GM12878 (cell line): ENCODE data around the gene ALMS1.

ENCODE experiments used
- CREM ChIP-seq: IDR thresholded peaks from 2 replicates; pipeline ENCODE4 v1.6.1; 2014; ENCODE audit warnings: antibody characterized with exemption, low read depth
- EZH2 ChIP-seq: IDR thresholded peaks from 2 replicates; pipeline ENCODE4 v1.6.1; 2012; ENCODE audit warnings: low read depth, mild to moderate bottlenecking, control low read depth, inconsistent platforms, low read length, borderline replicate concordance; ENCODE audit not compliant: control insufficient read depth
- MEF2A ChIP-seq: IDR thresholded peaks from 2 replicates; pipeline ENCODE4 v1.6.1; 2011; ENCODE audit warnings: low read depth, mild to moderate bottlenecking, low read length, moderate library complexity; ENCODE audit not compliant: insufficient read depth
- PAX8 ChIP-seq: fragments of 450-650 bp; IDR thresholded peaks from 2 replicates; pipeline ENCODE4 v1.6.1; 2017; ENCODE audit warnings: mild to moderate bottlenecking, moderate library complexity
- POLR2A ChIP-seq: IDR thresholded peaks from 2 replicates; pipeline ENCODE4 v1.6.1; 2011; ENCODE audit warnings: low read depth, mild to moderate bottlenecking, low read length
- RAD21 ChIP-seq: IDR thresholded peaks from 2 replicates; pipeline ENCODE4 v1.6.1; 2011; ENCODE audit warnings: mild to moderate bottlenecking, low read depth, low read length, moderate library complexity; ENCODE audit not compliant: insufficient read depth
- SMC3 ChIP-seq: IDR thresholded peaks from 2 replicates; pipeline ENCODE4 v1.6.1; 2011; ENCODE audit warnings: low read length, improper control_type of control experiment, borderline replicate concordance
- SUZ12 ChIP-seq: fragments of 200-600 bp; sonication (generic); IDR thresholded peaks from one replicate; pipeline ENCODE4 v1.6.1; 2018; ENCODE audit warnings: antibody characterized with exemption, mild to moderate bottlenecking; ENCODE audit not compliant: unreplicated experiment
- TF ChIP-seq, protein P1 (sequence below), 3 experiments: IDR thresholded peaks in 2 of 3; conservative IDR thresholded peaks in 1 of 3; 2 replicates each; pipeline ENCODE4 v1.5.1; 2011; ENCODE audit warnings: low read depth in 3 of 3, low read length in 3 of 3, mild to moderate bottlenecking in 3 of 3, control low read depth in 2 of 3, moderate library complexity in 2 of 3, inconsistent platforms in 1 of 3, mixed read lengths in 1 of 3; ENCODE audit not compliant: control insufficient read depth in 2 of 3, insufficient read depth in 1 of 3; ENCODE audit errors: extremely low read depth in 1 of 3
- TF ChIP-seq, protein P2 (sequence below): IDR thresholded peaks from 2 replicates; pipeline ENCODE4 v1.6.1; 2011; ENCODE audit warnings: low read depth, low read length, improper control_type of control experiment, borderline replicate concordance
- TF ChIP-seq, protein P3 (sequence below): fragments of 450-650 bp; IDR thresholded peaks from 2 replicates; pipeline ENCODE4 v1.6.1; 2017; ENCODE audit warnings: mild to moderate bottlenecking, moderate library complexity
- TF ChIP-seq, protein P4 (sequence below): fragments of 450-650 bp; IDR thresholded peaks from 2 replicates; pipeline ENCODE4 v1.6.1; 2017; ENCODE audit warnings: mild to moderate bottlenecking

DNA sequence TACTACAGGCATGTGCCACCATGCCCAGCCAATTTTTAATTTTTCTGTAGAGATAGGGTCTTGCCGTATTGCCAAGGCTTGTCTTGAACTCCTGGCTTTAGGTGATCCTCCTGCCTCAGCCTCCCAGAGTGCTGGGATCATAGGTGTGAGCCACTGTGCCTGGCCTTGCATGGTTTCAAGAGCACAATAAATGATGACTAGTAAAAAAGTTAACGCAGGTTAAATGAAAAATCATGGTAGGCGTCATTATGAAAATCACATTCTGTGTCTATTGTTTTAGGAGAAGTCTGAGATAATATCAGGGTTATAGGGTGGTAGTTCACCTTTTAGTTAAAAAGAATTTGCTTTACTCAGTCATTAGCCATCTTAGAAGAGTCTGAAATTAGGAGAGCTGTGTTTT is 38.3 kb downstream of the ALMS1 start:
- TF ChIP-seq MEF2A (no peak), RAD21 (no peak), SMC3 (no peak), CREM (no peak), SUZ12 (no peak), POLR2A (no peak), EZH2 (no peak), PAX8 (no peak)
- TF ChIP-seq, protein P1, sequence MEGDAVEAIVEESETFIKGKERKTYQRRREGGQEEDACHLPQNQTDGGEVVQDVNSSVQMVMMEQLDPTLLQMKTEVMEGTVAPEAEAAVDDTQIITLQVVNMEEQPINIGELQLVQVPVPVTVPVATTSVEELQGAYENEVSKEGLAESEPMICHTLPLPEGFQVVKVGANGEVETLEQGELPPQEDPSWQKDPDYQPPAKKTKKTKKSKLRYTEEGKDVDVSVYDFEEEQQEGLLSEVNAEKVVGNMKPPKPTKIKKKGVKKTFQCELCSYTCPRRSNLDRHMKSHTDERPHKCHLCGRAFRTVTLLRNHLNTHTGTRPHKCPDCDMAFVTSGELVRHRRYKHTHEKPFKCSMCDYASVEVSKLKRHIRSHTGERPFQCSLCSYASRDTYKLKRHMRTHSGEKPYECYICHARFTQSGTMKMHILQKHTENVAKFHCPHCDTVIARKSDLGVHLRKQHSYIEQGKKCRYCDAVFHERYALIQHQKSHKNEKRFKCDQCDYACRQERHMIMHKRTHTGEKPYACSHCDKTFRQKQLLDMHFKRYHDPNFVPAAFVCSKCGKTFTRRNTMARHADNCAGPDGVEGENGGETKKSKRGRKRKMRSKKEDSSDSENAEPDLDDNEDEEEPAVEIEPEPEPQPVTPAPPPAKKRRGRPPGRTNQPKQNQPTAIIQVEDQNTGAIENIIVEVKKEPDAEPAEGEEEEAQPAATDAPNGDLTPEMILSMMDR (IDR thresholded peaks at IDR 0.05 in 2 of 3, conservative IDR thresholded peaks at IDR 0.05 in 1 of 3; ENCODE audit: control insufficient read depth in 2 of 3, extremely low read depth in 1 of 3, insufficient read depth in 1 of 3, low read depth in 3 of 3, low read length in 3 of 3), result no peak
- TF ChIP-seq, protein P2, sequence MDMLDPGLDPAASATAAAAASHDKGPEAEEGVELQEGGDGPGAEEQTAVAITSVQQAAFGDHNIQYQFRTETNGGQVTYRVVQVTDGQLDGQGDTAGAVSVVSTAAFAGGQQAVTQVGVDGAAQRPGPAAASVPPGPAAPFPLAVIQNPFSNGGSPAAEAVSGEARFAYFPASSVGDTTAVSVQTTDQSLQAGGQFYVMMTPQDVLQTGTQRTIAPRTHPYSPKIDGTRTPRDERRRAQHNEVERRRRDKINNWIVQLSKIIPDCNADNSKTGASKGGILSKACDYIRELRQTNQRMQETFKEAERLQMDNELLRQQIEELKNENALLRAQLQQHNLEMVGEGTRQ, result no peak
- TF ChIP-seq, protein P3, sequence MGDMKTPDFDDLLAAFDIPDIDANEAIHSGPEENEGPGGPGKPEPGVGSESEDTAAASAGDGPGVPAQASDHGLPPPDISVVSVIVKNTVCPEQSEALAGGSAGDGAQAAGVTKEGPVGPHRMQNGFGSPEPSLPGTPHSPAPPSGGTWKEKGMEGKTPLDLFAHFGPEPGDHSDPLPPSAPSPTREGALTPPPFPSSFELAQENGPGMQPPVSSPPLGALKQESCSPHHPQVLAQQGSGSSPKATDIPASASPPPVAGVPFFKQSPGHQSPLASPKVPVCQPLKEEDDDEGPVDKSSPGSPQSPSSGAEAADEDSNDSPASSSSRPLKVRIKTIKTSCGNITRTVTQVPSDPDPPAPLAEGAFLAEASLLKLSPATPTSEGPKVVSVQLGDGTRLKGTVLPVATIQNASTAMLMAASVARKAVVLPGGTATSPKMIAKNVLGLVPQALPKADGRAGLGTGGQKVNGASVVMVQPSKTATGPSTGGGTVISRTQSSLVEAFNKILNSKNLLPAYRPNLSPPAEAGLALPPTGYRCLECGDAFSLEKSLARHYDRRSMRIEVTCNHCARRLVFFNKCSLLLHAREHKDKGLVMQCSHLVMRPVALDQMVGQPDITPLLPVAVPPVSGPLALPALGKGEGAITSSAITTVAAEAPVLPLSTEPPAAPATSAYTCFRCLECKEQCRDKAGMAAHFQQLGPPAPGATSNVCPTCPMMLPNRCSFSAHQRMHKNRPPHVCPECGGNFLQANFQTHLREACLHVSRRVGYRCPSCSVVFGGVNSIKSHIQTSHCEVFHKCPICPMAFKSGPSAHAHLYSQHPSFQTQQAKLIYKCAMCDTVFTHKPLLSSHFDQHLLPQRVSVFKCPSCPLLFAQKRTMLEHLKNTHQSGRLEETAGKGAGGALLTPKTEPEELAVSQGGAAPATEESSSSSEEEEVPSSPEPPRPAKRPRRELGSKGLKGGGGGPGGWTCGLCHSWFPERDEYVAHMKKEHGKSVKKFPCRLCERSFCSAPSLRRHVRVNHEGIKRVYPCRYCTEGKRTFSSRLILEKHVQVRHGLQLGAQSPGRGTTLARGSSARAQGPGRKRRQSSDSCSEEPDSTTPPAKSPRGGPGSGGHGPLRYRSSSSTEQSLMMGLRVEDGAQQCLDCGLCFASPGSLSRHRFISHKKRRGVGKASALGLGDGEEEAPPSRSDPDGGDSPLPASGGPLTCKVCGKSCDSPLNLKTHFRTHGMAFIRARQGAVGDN, result no peak
- TF ChIP-seq, protein P4, sequence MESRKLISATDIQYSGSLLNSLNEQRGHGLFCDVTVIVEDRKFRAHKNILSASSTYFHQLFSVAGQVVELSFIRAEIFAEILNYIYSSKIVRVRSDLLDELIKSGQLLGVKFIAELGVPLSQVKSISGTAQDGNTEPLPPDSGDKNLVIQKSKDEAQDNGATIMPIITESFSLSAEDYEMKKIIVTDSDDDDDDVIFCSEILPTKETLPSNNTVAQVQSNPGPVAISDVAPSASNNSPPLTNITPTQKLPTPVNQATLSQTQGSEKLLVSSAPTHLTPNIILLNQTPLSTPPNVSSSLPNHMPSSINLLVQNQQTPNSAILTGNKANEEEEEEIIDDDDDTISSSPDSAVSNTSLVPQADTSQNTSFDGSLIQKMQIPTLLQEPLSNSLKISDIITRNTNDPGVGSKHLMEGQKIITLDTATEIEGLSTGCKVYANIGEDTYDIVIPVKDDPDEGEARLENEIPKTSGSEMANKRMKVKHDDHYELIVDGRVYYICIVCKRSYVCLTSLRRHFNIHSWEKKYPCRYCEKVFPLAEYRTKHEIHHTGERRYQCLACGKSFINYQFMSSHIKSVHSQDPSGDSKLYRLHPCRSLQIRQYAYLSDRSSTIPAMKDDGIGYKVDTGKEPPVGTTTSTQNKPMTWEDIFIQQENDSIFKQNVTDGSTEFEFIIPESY, result no peak
